GM12875 (cell line): Measurements from ENCODE around the gene ABLIM2.

Experiments used
- H3K4me3 ChIP-seq: one replicate; pipeline ENCODE4 v1.5.1; 2011; ENCODE audit warnings: low read depth, low read length, control low read depth
- CTCF ChIP-seq: IDR thresholded peaks from 2 replicates; pipeline ENCODE4 v1.5.1; 2011; ENCODE audit warnings: low read depth, mild to moderate bottlenecking, control low read depth, inconsistent platforms, low read length, moderate library complexity, borderline replicate concordance; ENCODE audit not compliant: insufficient read depth

ABLIM2 gene

GRCh38 chr4:8112672-8113071 is 45.9 kb downstream of the ABLIM2 start:
- no peak for TF ChIP-seq CTCF
- H3K4me3 ChIP-seq = no peak overlapping the region

- TF ChIP-seq CTCF = no peak
- no peak overlapping the region for H3K4me3 ChIP-seq
These were observed 46.5 kb downstream of the ABLIM2 start for GRCh38 chr4:8112036-8112576.

- 0 out of 2 replicates have a peak, but pooled peaks have one; percentile 8 for TF ChIP-seq CTCF
- H3K4me3 ChIP-seq = no peak overlapping the region
These were observed 48.3 kb downstream of the ABLIM2 start for GRCh38 chr4:8110071-8110986.

- H3K4me3 ChIP-seq = no peak overlapping the region
- no peak for TF ChIP-seq CTCF
These were observed 49.1 kb downstream of the ABLIM2 start for GRCh38 chr4:8109406-8110065.

- H3K4me3 ChIP-seq = no peak overlapping the region
- no peak for TF ChIP-seq CTCF
These were observed 49.6 kb downstream of the ABLIM2 start for GRCh38 chr4:8108991-8109390.

- H3K4me3 ChIP-seq = no peak overlapping the region
- no peak for TF ChIP-seq CTCF
These were observed 50.4 kb downstream of the ABLIM2 start for GRCh38 chr4:8108261-8108660.
